ENCODE data around the gene KMT5C.

The KMT5C gene

GRCh38 chr19:55368701-55369563 is 29.3 kb downstream of the KMT5C start:
- DNase-seq (ENCODE audit: low read depth) = no peak

- peak; percentile 41 for DNase-seq (ENCODE audit: low read depth)
Measured at GRCh38 chr19:55369653-55370304, 30.1 kb downstream of the KMT5C start.

GRCh38 chr19:55370305-55370988 is 30.8 kb downstream of the KMT5C start, which contains the start of gene IL11:
Gene IL11, minus strand, starts transcription at chr19:55370463. Its CDS starts 153 bp downstream, at chr19:55370310.
- DNase-seq (ENCODE audit: low read depth) = no peak

GRCh38 chr19:55372316-55373081 is 32.8 kb downstream of the KMT5C start:
- no peak for DNase-seq (ENCODE audit: low read depth)

- DNase-seq (ENCODE audit: low read depth) = no peak
Measured at GRCh38 chr19:55373306-55373992, 33.8 kb downstream of the KMT5C start.

- no peak for DNase-seq (ENCODE audit: low read depth)
Measured at GRCh38 chr19:55373993-55374757, 34.5 kb downstream of the KMT5C start.

GRCh38 chr19:55376241-55376933 is 36.7 kb downstream of the KMT5C start, which contains the start of gene TMEM190:
Gene TMEM190, plus strand, starts transcription at chr19:55376826. Its CDS starts 28 bp downstream, at chr19:55376854.
- no peak for DNase-seq (ENCODE audit: low read depth)

- DNase-seq (ENCODE audit: low read depth) = no peak
Measured at GRCh38 chr19:55377356-55378131, 37.9 kb downstream of the KMT5C start.

- DNase-seq (ENCODE audit: low read depth) = no peak
Measured at GRCh38 chr19:55379174-55379573, 39.5 kb downstream of the KMT5C start.

- DNase-seq (ENCODE audit: low read depth) = no peak
Measured at GRCh38 chr19:55382013-55382412, 42.3 kb downstream of the KMT5C start.

- DNase-seq (ENCODE audit: low read depth) = no peak
Measured at GRCh38 chr19:55382522-55383054, 42.9 kb downstream of the KMT5C start.

- DNase-seq (ENCODE audit: low read depth) = no peak
Measured at GRCh38 chr19:55383279-55384130, 43.8 kb downstream of the KMT5C start.

- no peak for DNase-seq (ENCODE audit: low read depth)
Measured at GRCh38 chr19:55384131-55384919, 44.6 kb downstream of the KMT5C start, which contains the start of gene TMEM238. Gene TMEM238, minus strand, starts transcription at chr19:55384292. Its CDS starts 33 bp downstream, at chr19:55384259.

- peak; percentile 72 for DNase-seq (ENCODE audit: low read depth)
Measured at GRCh38 chr19:55384920-55385723, 45.4 kb downstream of the KMT5C start.

- peak; percentile 88 for DNase-seq (ENCODE audit: low read depth)
Measured at GRCh38 chr19:55385724-55386492, 46.2 kb downstream of the KMT5C start, which contains the start of gene RPL28. Gene RPL28, plus strand, starts transcription at chr19:55385932. Its CDS starts 426 bp downstream, at chr19:55386358.

All from GM04503 (cell line).